ENCODE measurements around the gene CFB. TPM values are rescaled to one million over a fixed set of nuclear protein-coding genes. Genes with fewer than 3 reads are reported as not detected.
"Not testable (repeated sequence)": the region's sequence is repeated elsewhere in the genome, so short reads cannot be mapped to it uniquely, and the experiment has no call there.

The CFB gene
- polyA plus RNA-seq, 1 donor, result 1.0 TPM

DNA sequence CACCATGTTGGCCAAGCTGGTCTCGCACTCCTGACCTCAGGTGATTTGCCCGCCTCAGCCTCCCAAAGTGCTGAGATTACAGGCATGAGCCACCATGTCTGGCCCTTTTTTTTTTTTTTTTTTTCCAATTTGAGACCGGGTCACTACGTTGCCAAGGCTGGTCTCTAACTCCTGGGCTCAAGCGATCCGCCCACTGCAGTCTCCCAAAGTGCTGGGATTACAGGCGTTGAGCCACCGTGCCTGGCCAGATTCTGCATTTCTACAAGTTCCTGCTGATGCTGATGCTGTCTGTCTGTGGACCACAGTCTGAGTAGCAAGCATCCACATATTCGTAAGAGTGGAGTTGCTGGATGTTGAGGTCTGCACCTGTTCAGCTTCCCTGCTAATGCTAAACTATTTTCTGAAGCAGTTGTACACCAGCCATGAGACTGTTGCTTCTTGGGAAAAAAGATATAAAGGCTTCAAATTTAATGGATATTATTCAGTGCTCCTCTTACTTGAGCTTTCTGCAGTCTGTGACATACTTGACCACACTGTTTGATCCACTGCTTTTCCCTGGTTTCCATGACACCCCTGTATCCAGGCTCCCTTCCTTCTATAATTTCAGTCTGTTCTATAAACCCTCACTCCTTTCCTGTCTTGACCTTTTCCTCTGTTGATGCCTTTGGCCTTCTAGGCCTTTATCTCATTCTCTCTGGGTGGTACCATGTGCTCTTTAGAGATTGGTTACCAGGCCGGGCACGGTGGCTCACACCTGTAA lies 33.9 kb upstream of the CFB start:
- no peak for DNase-seq (ENCODE audit: low read depth)

DNA sequence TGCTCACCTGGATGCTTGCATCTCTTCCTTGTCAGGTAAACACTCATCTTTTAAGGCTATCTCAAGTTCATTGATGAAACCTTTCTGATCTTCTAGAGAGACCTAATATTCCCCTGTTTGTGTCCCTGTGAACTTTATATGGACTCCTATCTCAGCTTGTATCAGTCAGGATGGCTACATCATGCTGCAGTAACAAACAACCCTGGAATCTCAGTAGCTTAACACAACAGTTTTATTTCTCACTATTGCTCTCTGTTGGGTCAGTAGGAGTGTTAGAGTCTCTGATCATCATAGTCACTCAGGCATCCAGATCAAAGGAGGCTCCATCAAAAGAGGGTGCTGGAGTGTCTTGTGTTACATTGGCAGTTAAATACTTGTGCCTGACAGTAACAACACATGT lies 30.5 kb upstream of the CFB start:
- no peak for DNase-seq (ENCODE audit: low read depth)

DNA sequence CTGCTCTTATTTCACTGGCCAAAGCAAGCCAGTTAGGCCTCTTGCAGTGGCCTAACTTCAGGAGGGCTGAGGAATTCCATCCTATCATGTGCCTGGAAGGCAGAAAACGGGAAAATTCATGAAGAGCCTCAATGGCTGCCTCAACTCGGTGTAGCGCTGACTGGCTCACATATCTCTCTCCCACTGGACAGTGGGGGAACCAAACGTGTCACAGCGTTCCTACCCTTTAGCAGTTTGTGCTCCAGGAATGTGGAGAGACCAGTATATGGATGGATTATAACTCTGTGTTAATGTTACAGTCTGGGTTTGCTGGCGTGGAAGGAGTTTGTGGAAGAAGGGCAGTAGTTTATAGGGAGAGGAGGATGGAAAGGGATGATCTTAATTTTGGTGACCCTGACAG lies 30.1 kb upstream of the CFB start:
- no peak for DNase-seq (ENCODE audit: low read depth)

DNA sequence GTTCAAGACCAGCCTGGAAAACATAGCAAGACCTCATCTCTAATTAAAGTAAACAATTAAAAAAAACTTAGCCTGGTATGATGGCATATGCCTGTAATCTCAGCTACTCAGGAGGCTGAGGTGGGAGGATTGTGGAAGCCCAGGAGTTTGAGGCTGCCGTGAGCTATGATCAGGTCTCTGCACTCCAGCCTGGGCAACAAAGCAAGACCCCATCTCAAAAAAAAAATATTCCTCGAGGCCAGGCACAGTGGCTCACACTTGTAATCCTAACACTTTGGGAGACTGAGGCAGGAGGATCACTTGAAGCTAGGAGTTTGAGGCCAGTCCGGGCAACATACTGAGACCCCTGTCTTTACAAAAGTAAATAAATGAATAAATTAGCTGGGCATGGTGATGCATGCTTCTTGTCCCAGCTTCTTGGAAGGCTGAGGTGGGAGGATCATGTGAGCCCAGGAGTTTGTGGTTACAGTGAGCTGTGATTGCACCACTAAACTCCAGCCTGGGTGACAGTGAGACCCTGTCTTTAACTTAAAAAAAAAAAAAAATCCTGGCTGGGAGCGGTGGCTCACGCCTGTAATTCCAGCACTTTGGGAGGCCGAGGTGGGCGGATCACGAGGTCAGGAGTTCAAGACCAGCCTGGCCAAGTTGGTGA lies 27.7 kb upstream of the CFB start:
- no peak for DNase-seq (ENCODE audit: low read depth)

DNA sequence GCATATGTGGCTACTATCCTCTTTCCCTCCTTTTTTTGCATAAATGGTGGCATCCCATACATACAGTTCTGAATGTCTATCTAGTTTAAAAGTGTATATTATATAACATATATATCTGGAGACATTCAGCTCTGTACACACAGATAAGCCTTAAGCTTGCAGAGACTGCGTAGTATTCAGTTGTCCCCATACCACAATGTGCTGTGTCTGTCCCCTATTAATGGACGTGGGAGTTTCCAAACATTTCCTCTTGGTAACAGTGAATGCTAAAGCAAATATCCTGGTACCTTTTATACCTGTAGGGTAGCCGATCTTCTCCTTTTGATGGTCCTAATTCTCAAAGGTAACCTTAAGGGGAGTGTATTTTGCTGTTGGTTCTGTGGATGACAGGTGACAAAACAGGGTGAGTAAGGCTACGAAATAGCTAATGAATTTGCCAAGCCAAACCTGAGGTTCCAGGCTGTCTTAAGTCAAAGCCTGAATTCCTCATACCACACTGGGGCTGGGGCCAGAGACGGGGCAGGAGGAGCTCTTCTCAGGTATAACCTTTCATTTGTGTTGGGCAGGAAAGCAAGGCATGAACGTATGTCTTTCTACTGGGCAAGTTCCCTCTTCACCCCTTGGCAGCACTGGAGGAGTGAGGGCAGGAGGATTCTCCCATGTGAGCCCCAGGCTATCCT lies 26.1 kb upstream of the CFB start:
- no peak for DNase-seq (ENCODE audit: low read depth)

DNA sequence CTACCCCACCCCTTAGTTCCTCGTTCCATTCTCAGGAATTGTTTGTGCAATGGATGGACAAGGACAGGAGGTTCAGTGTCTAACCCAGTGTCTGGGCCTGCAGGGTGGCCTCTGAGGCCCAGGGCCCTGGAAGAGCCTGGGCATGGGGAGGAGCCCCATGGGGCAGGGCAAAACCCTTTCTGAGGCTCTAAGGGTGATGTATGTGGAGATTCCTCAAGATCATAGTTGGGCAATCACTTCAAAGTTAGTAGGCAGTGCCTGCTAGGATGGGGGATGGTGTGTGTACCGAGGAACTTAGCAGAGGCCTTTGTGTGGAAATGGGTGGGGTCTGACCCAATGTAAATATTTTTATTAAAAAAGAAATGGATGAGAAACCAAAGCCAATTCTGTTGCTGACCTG lies 25.1 kb upstream of the CFB start:
- DNase-seq (ENCODE audit: low read depth), result no peak

DNA sequence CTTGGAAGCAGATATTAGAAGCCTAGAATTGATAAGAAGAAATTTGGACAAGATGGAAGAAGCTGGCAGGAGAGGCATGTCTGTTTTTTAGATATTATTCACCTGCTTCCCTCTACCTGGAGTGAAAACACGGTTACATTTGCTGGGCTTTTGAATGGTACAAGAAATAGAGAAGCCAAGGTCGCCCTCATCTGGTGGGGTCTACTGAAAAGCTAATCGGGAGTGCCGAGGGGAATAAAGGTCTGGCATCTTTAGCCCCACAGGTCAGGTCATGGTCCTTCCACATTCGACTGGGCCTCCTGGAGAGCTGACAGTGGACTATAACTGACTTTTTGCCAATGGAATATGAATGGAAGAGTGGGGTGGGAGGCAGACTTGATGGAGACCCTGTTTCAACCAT lies 23.0 kb upstream of the CFB start:
- DNase-seq (ENCODE audit: low read depth), result no peak

DNA sequence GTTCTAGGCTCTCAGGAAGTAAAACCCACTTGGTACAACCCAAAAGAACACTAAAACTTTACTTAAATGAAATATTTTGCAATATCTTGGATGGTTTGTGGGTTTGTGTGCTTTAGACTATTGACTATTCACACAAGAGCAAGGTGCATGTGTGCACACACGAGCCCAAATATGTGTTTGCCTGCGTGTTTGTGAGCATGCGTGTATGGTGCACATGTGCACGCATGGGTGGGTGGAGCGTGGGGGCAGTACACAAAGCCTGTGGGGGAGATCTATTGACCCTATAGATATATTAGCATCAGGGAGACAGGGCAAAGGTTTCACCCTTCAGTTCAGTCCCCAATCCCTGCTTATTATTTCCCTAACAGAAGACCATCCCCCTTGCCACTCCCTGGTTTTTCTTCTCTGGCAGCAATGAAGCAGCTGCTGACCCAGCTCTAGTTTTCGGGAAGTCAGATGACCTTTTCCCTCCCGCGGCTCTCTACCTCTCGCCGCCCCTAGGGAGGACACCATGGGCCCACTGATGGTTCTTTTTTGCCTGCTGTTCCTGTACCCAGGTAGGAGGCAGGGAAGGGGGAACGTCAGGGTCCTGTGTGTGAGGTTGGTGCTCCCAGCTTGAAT lies 18.5 kb upstream of the CFB start, which contains the start of gene C2:
Gene C2 (plus strand): TSS at position 476 of the 621 bp plus-strand sequence. CDS start 36 bp downstream, at position 512.
- DNase-seq (ENCODE audit: low read depth), result no peak

DNA sequence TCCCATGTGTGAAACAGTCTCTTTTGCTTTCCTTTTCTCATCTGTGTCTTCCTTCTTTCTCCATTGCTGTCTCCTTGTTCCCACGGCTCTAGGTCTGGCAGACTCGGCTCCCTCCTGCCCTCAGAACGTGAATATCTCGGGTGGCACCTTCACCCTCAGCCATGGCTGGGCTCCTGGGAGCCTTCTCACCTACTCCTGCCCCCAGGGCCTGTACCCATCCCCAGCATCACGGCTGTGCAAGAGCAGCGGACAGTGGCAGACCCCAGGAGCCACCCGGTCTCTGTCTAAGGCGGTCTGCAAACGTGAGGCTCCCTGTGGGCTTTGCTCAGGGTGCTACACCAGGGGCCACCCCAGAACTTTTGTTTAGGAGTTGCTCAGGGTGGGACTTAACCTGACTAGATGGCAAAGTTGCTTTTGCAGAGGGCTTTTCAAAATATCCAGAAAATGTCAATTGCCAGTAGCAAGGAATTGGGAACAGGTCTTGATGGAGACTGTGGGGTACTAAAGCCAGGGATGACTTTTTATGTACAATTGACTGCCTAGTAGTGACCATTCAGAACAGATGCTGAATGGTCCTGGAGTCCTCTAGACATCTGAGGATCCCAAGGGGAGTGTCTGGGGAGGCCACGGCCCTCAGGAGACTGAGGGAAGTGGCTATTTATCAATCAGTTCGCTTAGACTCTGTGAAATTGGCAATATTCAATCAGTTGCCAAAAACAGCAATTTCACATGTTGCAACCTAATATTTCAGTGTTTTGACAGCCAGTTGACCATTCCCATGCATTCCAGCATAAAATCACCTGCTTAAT lies 17.8 kb upstream of the CFB start:
- no peak for DNase-seq (ENCODE audit: low read depth)

DNA sequence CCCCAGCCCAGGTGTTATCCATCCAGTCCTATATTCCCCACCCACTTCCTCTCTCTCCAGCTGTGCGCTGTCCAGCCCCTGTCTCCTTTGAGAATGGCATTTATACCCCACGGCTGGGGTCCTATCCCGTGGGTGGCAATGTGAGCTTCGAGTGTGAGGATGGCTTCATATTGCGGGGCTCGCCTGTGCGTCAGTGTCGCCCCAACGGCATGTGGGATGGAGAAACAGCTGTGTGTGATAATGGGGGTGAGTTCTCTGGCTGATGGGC lies 17.3 kb upstream of the CFB start:
- DNase-seq (ENCODE audit: low read depth), result no peak

DNA sequence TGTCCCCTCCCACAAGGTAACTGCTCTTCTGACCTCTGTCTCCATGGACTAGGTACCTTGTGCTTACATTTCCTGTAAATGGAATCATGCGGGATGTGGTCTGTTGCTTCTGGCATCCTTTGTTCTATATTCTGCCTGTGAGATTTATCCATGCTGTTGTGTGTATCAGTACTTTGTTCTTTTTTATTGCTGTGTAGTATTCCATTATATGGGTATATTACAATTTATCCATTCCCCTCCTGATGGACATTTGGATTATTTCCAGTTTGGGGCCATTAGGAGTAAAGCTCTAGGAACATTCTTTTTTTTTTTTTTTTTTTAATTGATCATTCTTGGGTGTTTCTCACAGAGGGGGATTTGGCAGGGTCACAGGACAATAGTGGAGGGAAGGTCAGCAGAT lies 14.9 kb upstream of the CFB start:
- no peak for DNase-seq (ENCODE audit: low read depth)

DNA sequence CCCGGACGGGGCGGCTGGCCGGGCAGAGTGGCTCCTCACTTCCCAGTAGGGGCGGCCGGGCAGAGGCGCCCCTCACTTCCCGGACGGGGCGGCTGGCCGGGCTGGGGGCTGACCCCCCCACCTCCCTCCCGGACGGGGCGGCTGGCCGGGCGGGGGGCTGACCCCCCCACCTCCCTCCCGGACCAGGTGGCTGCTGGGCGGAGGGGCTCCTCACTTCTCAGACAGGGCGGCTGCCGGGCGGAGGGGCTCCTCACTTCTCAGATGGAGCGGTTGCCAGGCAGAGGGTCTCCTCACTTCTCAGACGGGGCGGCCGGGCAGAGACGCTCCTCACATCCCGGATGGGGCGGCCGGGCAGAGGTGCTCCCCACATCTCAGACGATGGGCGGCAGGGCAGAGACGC lies 13.8 kb upstream of the CFB start:
- DNase-seq (ENCODE audit: low read depth), result not testable (repeated sequence)

DNA sequence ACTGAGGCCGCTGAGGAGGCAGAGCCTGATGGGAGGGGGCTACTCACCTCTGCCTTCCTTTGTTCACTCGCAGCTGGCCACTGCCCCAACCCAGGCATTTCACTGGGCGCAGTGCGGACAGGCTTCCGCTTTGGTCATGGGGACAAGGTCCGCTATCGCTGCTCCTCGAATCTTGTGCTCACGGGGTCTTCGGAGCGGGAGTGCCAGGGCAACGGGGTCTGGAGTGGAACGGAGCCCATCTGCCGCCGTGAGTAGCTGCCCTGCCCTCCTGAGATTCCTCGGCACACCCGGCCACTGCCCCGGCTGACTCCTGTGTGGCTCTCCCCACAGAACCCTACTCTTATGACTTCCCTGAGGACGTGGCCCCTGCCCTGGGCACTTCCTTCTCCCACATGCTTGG lies 12.4 kb upstream of the CFB start:
- DNase-seq (ENCODE audit: low read depth), result no peak

DNA sequence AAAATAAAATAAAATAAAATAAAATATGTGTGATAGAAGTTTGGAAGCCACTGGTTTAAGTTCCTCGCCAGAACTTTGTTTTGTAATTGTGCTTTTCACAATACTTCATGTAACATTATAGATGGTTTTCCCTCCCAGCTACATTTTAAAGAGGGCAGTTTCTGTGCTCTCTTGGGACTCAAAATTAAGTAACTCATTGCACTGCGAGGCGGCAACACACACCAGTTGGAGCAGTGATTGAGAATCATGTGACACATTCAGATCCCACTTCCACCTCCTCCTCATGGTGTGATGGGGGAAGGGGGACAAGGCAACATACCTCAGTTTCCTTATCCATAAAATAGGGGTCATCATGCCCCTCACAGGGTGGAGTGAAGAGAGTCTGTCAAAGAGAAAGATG lies 10.9 kb upstream of the CFB start:
- no peak for DNase-seq (ENCODE audit: low read depth)

DNA sequence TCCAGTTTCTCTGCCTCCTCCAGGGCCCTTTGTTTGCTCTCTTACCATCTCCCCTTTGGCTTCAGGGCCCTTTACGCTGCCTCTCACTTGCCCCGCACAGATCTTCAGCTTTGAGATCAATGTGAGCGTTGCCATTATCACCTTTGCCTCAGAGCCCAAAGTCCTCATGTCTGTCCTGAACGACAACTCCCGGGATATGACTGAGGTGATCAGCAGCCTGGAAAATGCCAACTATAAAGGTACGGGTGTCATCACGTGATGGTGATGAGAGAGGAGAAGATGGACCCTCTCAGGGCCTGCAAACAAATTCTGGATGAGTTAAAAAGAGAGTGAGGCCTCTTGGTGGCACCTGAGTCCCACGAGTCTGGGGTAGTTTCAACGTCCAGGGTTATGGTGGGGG lies 10.1 kb upstream of the CFB start:
- no peak for DNase-seq (ENCODE audit: low read depth)

DNA sequence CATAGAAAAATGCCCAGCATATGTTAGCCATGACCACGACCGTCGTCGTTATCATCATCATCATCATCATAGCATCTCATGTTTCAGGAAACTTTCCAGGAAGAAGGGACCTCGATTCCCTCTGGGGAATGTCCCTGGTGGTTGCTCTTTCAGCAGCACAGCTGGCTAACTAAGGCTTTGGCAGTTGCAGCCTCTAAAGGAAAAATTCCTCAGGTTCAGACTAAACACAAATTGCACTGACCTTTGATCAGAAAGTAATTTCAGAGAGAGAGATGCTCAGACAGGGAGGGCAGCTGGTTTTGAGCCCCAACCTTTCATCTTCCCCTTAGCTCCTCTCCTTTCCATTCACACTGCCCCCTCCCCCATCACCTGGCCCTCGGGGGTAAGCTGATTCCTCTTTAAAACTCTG lies 5.6 kb upstream of the CFB start:
- DNase-seq (ENCODE audit: low read depth), result no peak

DNA sequence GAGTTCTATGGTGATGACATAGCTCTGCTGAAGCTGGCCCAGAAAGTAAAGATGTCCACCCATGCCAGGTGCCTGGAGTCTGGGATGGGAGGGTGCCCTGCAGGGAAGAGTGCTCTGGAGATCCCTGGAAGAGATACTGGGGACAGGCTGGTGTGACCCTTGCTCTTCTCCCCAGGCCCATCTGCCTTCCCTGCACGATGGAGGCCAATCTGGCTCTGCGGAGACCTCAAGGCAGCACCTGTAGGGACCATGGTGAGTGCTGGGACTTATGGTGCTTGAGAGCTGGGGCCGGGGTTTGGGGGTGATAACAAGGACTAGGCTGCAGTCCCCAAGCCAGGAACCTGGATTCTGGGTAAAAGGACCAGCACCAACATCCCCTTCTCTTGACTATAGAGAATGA lies 2.2 kb upstream of the CFB start:
- DNase-seq (ENCODE audit: low read depth), result no peak

DNA sequence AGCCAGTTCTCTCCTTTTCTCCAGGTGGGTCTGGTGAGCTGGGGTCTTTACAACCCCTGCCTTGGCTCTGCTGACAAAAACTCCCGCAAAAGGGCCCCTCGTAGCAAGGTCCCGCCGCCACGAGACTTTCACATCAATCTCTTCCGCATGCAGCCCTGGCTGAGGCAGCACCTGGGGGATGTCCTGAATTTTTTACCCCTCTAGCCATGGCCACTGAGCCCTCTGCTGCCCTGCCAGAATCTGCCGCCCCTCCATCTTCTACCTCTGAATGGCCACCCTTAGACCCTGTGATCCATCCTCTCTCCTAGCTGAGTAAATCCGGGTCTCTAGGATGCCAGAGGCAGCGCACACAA lies 765 bp upstream of the CFB start:
- DNase-seq (ENCODE audit: low read depth), result no peak

DNA sequence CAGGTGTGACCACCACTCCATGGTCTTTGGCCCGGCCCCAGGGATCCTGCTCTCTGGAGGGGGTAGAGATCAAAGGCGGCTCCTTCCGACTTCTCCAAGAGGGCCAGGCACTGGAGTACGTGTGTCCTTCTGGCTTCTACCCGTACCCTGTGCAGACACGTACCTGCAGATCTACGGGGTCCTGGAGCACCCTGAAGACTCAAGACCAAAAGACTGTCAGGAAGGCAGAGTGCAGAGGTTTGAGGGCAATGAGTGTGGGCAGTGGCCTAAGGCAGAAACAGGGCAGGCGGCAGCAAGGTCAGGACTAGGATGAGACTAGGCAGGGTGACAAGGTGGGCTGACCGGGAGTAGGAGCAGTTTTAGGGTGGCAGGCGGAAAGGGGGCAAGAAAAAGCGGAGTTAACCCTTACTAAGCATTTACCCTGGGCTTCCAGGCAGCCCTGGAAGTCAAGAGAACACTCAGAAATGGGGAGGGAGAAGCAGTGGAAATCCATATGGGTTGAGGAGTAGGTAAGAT lies 533 bp downstream of the CFB start:
- DNase-seq (ENCODE audit: low read depth), result no peak

DNA sequence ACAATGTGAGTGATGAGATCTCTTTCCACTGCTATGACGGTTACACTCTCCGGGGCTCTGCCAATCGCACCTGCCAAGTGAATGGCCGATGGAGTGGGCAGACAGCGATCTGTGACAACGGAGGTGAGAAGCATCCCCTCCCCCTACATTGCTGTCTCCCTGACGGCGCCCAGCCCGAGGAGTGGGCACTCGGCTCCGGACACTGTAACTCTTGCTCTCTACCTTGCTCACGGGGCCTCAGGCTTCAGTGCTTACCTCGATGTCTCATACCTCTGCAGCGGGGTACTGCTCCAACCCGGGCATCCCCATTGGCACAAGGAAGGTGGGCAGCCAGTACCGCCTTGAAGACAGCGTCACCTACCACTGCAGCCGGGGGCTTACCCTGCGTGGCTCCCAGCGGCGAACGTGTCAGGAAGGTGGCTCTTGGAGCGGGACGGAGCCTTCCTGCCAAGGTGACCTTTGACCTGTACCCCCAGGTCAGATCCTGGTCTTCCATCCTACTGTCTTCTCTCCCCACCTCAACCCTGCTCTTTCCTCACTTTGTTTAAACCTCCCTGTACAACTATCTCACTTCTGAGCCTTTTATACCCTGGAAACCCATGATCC lies 1.3 kb downstream of the CFB start:
- no peak for DNase-seq (ENCODE audit: low read depth)

DNA sequence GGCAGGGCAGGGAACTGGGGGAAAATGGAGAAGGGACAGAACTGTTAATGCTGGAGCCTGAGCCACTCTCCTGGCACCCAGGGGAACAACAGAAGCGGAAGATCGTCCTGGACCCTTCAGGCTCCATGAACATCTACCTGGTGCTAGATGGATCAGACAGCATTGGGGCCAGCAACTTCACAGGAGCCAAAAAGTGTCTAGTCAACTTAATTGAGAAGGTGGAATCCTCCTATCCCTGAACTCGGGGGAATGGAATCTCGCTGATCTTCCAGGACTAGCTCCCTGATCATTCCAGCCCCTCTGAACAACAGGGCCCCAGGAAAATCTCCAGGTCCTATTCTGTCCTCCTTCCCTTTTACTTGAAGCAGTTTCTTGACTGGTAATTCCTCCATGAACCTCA lies 2.0 kb downstream of the CFB start:
- DNase-seq (ENCODE audit: low read depth), result no peak

Measured in forelimb muscle (tissue), 1 donor.